T-helper 17 cell (primary cell): ENCODE results near the gene TIMM10B. TPM values are rescaled to one million over a fixed set of nuclear protein-coding genes. Genes with fewer than 3 reads are reported as not detected.

Source experiments
- ATAC-seq: fragments of 150-1000 bp; cut with Tn5 transposase; 2 replicates; pipeline ENCODE4 v1.10.0; 2021; ENCODE audit warnings: mild to moderate bottlenecking, moderate library complexity
- DNase-seq, 3 donors: peaks; one replicate each; pipeline versions ENCODE4 v3.0.0 to v3.0.0-alpha.2; 2020 to 2021
- H3K9me3 ChIP-seq: one replicate; pipeline ENCODE4 v1.7.0; 2013; ENCODE audit warnings: low read length, mild to moderate bottlenecking; ENCODE audit not compliant: control insufficient read depth, poor library complexity, severe bottlenecking
- H3K27ac Mint-ChIP-seq: one replicate; pipeline ENCODE4 v1.8.0; 2022; ENCODE audit warnings: mild to moderate bottlenecking, moderate library complexity, mixed read lengths
- H3K27me3 Mint-ChIP-seq: one replicate; pipeline ENCODE4 v1.8.0; 2022; ENCODE audit warnings: mixed read lengths
- H3K36me3 Mint-ChIP-seq: one replicate; pipeline ENCODE4 v1.8.0; 2022; ENCODE audit warnings: low read depth, mixed read lengths
- H3K4me1 Mint-ChIP-seq: one replicate; pipeline ENCODE4 v1.8.0; 2022; ENCODE audit warnings: mild to moderate bottlenecking, mixed read lengths
- H3K4me3 Mint-ChIP-seq: one replicate; pipeline ENCODE4 v1.8.0; 2022; ENCODE audit warnings: mild to moderate bottlenecking, moderate library complexity, mixed read lengths
- total RNA-seq, 4 donors: library from RNA in 2 of 4; stranded (reverse) in 2 of 4; gene quantifications; one replicate each; pipeline ENCODE4 v1.2.3 and lab custom pipeline; 2022 to 2026

Gene TIMM10B
- total RNA-seq, 2 donors from 2014 or later = 44.5 to 52.3 TPM

GRCh38 chr11:6455070-6455469 lies 26.2 kb upstream of the TIMM10B start:
- Mint-ChIP-seq H3K4me1 (no peaks in the 10 kb centered on the region), H3K27me3 (no peaks in the 10 kb centered on the region)

DNA sequence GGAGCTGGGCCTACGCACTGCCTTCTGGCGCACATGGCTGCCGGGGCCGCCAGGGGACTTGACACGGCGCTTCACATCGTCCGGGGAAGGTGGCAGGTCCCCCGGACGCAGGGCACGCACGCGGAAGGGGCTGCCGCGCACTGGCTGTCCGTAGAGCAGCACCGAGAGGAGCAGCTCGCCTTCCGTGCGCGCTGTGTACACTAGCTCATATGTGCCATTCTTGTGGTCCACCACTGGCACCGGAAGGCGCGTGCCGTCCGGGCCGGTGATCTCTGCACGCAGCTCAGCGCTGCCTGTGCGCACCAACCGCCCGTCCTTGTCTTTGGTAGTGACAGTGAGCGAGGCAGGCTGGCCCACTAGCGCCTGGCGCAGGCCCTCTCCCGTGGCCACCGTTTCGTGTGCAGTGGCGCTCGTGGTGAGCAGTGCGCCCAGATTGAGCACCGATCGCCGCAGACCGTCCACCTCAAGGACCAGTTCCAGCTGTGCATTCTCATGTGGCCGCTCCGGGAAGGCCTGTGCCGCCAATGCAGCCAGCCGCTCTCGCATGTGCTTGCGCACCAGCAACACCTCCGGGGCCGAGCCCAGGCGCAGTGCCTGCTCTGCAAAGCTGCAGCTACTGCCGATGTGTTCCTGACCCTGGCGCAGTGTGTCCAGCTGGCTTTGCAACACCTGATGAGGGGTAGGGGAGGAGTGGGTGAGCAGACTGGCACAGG lies 24.8 kb upstream of the TIMM10B start:
- no peak overlapping the region for H3K27ac Mint-ChIP-seq
- ATAC-seq = no peak

More at GRCh38 chr11:6455070-6455469, 26.2 kb upstream of the TIMM10B start:
- no peak overlapping the region for H3K4me3 Mint-ChIP-seq
- ATAC-seq (no peak), DNase-seq (no peak)
- H3K27ac Mint-ChIP-seq = no peak overlapping the region
- H3K36me3 Mint-ChIP-seq = peaks cover 6% of the 10 kb centered on the region
- H3K9me3 ChIP-seq = no peaks in the 10 kb centered on the region

DNA sequence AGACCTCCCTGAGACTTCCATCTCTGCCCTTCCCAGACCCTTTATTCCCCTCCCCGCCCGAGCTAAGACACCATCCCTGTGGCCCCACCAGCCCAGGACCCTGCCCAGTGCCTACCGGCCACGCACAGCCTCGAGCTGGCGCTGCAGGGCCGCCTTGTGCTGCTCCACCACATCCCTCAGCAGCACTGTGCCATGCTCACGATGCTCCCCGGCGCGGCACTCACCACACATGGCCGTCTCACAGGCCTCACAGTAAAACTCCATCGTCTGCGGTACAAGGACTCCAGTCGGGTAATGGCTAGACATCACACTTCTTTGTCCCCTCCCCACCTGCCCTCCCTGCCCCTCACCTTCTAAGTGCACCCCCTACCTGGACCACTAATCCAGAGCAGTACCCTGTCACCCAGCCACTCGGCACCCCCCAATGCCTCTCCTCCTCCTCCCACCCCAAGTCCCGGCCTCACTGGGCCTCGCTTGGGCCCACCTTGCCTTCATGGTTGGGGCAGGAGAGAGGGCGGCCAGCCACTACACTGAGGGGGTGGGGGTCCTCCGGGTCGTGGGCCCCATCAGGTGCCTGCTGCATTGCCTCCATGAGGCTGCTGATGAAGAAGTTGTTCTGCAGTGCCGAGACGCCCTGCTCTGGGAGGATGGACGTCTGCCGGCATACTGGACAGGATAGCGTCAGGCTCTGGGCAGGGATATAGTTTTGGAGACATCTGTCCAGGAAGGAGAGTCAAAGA lies 23.6 kb upstream of the TIMM10B start:
- H3K9me3 ChIP-seq = no peaks in the 10 kb centered on the region
- ATAC-seq (no peak), DNase-seq (no peak)
- Mint-ChIP-seq H3K4me1 (peaks cover 8% of the 10 kb centered on the region), H3K27ac (no peak overlapping the region), H3K27me3 (no peaks in the 10 kb centered on the region), H3K36me3 (peaks cover 13% of the 10 kb centered on the region), H3K4me3 (no peak overlapping the region)

More for the DNA sequence above, 24.8 kb upstream of the TIMM10B start:
- H3K36me3 Mint-ChIP-seq = peaks cover 9% of the 10 kb centered on the region
- H3K4me3 Mint-ChIP-seq = no peak overlapping the region
- no peak for DNase-seq
- no peaks in the 10 kb centered on the region for H3K9me3 ChIP-seq
- peaks cover 4% of the 10 kb centered on the region for H3K4me1 Mint-ChIP-seq
- no peaks in the 10 kb centered on the region for H3K27me3 Mint-ChIP-seq

DNA sequence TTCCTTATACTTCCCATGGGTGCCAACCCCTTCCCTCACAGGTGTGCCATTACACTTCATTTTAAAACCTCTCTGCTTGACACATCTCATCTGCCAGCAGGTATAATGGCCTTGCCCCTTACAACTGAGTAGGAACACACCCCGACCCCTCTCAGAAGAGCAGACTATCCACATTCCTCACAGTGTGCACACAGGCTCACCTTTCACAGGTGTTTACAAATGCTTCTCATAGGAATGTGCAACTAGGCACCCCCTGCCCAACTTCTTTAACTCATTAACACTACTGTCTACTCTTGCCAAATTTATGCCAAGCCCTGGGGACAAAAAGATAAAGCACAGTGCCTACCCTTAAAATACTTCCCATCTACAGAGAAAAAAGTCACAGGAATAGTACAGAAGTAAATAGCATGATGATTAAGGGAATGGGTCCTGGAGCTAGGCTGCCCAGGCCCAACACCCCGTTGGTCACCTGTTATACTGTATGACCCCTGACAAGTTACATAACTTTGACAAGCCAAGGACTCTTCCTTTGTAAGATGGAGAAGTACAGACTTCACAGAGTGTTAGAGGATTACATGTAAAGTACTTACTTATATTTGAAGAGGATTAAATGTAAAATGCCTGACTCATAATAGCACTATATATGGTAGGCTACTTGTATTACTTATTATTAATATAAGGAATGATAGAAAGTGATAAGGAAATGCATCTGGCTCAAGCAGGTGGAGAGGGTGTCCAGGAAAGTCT lies 22.8 kb upstream of the TIMM10B start:
- DNase-seq (no peak), ATAC-seq (no peak)
- Mint-ChIP-seq H3K27ac (no peak overlapping the region), H3K4me3 (no peak overlapping the region), H3K4me1 (peaks cover 10% of the 10 kb centered on the region), H3K36me3 (peaks cover 13% of the 10 kb centered on the region), H3K27me3 (no peaks in the 10 kb centered on the region)
- H3K9me3 ChIP-seq = no peaks in the 10 kb centered on the region

GRCh38 chr11:6459099-6459450 lies 22.2 kb upstream of the TIMM10B start:
- H3K9me3 ChIP-seq = no peaks in the 10 kb centered on the region
- DNase-seq (no peak), ATAC-seq (no peak)
- H3K27me3 Mint-ChIP-seq = no peaks in the 10 kb centered on the region
- H3K27ac Mint-ChIP-seq = no peak overlapping the region
- H3K4me1 Mint-ChIP-seq = peaks cover 10% of the 10 kb centered on the region
- peaks cover 16% of the 10 kb centered on the region for H3K36me3 Mint-ChIP-seq
- H3K4me3 Mint-ChIP-seq = no peak overlapping the region

GRCh38 chr11:6468712-6469495 lies 12.4 kb upstream of the TIMM10B start:
- no peak overlapping the region for H3K27ac Mint-ChIP-seq
- H3K27me3 Mint-ChIP-seq = no peaks in the 10 kb centered on the region
- H3K36me3 Mint-ChIP-seq = peaks cover 10% of the 10 kb centered on the region
- DNase-seq (no peak), ATAC-seq (no peak)
- peaks cover 26% of the 10 kb centered on the region for H3K4me1 Mint-ChIP-seq
- no peak overlapping the region for H3K4me3 Mint-ChIP-seq
- H3K9me3 ChIP-seq = no peaks in the 10 kb centered on the region

- H3K27me3 Mint-ChIP-seq = no peaks in the 10 kb centered on the region
- ATAC-seq (no peak), DNase-seq (no peak)
- H3K9me3 ChIP-seq = no peaks in the 10 kb centered on the region
- peaks cover 8% of the 10 kb centered on the region for H3K36me3 Mint-ChIP-seq
- no peak overlapping the region for H3K27ac Mint-ChIP-seq
- H3K4me1 Mint-ChIP-seq = peaks cover 23% of the 10 kb centered on the region
- no peak overlapping the region for H3K4me3 Mint-ChIP-seq
Observed at GRCh38 chr11:6469599-6469998, 11.7 kb upstream of the TIMM10B start.

DNA sequence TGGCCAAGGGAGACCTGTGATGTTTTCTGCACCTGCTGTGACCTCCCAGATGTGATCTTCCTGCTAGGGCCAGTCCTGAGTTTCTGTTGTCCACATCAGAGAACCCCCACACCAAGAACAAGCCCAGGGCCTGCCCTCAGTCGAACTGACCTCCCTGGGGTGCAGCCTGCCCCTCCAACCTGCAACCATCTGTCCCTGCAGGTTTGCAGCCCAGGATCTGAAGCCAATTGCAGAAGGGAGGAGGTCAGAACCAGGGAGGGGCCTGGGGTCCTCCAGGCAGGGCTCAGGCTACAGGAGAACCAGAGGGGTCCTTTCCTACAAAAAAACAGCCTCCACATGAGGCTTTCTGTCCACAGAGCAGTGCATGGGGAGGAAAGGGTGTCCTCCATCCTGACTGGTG lies 8.4 kb upstream of the TIMM10B start:
- no peaks in the 10 kb centered on the region for H3K27me3 Mint-ChIP-seq
- no peak for DNase-seq
- peak overlapping the region; percentile 91 for H3K4me3 Mint-ChIP-seq

GRCh38 chr11:6473451-6474412 lies 7.6 kb upstream of the TIMM10B start, which contains the start of gene TRIM3:
Gene TRIM3 (minus strand): TSS chr11:6473941. CDS start chr11:6465695, 8,246 bp downstream.
- no peaks in the 10 kb centered on the region for H3K9me3 ChIP-seq
- peak; percentile 79 for ATAC-seq
- H3K4me3 Mint-ChIP-seq = peak within 1 kb of the TSS; percentile 91
- DNase-seq = peak; percentile 32 to 85 (median 78)
- peak within 1 kb of the TSS; percentile 75 for H3K27ac Mint-ChIP-seq
- peaks cover 6% of the 10 kb centered on the region for H3K36me3 Mint-ChIP-seq
- no peaks in the 10 kb centered on the region for H3K27me3 Mint-ChIP-seq
- peaks cover 20% of the 10 kb centered on the region for H3K4me1 Mint-ChIP-seq

More for the DNA sequence above, 8.4 kb upstream of the TIMM10B start:
- peaks cover 20% of the 10 kb centered on the region for H3K4me1 Mint-ChIP-seq
- no peak for ATAC-seq
- H3K27ac Mint-ChIP-seq = peak overlapping the region; percentile 75
- H3K9me3 ChIP-seq = no peaks in the 10 kb centered on the region
- H3K36me3 Mint-ChIP-seq = peaks cover 4% of the 10 kb centered on the region

- Mint-ChIP-seq H3K27ac (peak overlapping the region; percentile 75), H3K4me3 (peak overlapping the region; percentile 90), H3K4me1 (peaks cover 20% of the 10 kb centered on the region), H3K27me3 (no peaks in the 10 kb centered on the region), H3K36me3 (peaks cover 6% of the 10 kb centered on the region)
- DNase-seq (no peak), ATAC-seq (peak; percentile 2)
- H3K9me3 ChIP-seq = no peaks in the 10 kb centered on the region
Observed at GRCh38 chr11:6474413-6474792, 6.9 kb upstream of the TIMM10B start.

- Mint-ChIP-seq H3K36me3 (peaks cover 6% of the 10 kb centered on the region), H3K4me3 (peak overlapping the region; percentile 90), H3K27ac (peak overlapping the region; percentile 75), H3K27me3 (no peaks in the 10 kb centered on the region), H3K4me1 (peaks cover 22% of the 10 kb centered on the region)
- DNase-seq (no peak), ATAC-seq (peak; percentile 19)
- no peaks in the 10 kb centered on the region for H3K9me3 ChIP-seq
Observed at GRCh38 chr11:6474806-6475500, 6.3 kb upstream of the TIMM10B start.
